ENCODE results near the gene STXBP5. TPM values are rescaled to one million over a fixed set of nuclear protein-coding genes. Genes with fewer than 3 reads are reported as not detected.

Gene STXBP5
- total RNA-seq, 1 donor from 2014 or later: 26.9 TPM

- H3K9me3 Mint-ChIP-seq (ENCODE audit: unreplicated experiment): no peaks in the 10 kb centered on the region
- no peak for DNase-seq (ENCODE audit: low spot score)
- H3K4me1 Mint-ChIP-seq (ENCODE audit: unreplicated experiment): peaks cover 26% of the 10 kb centered on the region
- no peak for TF ChIP-seq CTCF (IDR thresholded peaks at IDR 0.05; ENCODE audit: unreplicated experiment)
- H3K27ac Mint-ChIP-seq (ENCODE audit: unreplicated experiment): no peak overlapping the region
- H3K27me3 Mint-ChIP-seq (ENCODE audit: unreplicated experiment): peaks cover 11% of the 10 kb centered on the region
- H3K36me3 Mint-ChIP-seq (ENCODE audit: low read depth, unreplicated experiment): peaks cover 8% of the 10 kb centered on the region
- H3K4me3 Mint-ChIP-seq (ENCODE audit: unreplicated experiment): no peak overlapping the region
Measured at GRCh38 chr6:147207837-147208754, 3.9 kb downstream of the STXBP5 start.

DNA sequence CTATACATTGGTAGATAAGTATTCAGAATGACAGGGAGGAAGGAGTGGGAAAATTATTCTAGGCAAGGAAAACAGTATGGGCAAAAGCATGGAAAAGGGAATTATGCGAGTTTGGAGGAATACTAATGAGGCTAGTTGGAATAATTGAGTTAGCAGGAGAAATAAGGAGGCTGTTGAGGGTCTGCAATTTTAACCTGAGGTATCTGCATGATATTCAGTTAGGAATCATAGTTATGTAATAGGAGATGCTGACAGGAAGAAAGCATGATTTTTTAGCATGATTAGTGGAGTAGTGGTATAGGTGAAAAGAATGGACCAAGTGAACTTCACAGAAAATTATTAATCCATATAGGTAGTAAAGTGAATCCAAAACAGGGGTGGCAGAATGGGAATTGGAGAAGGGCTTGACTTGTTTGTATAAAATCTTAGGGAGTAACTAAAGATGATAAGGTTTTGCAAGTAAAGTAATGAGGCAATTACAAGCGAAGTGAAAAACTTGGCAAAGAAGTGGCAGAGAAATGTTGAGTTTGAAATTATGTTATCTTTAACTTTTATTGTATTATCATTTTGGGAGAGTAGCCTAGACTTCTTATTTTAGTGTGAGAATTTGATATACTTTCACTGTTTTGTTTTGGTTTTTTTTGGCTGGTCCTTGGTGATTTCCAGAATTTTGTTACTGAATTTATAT, 5.7 kb downstream of the STXBP5 start:
- no peaks in the 10 kb centered on the region for H3K9me3 Mint-ChIP-seq (ENCODE audit: unreplicated experiment)
- H3K4me1 Mint-ChIP-seq (ENCODE audit: unreplicated experiment): peaks cover 20% of the 10 kb centered on the region
- no peak for DNase-seq (ENCODE audit: low spot score)

GRCh38 chr6:147211349-147211748, 7.1 kb downstream of the STXBP5 start:
- H3K9me3 Mint-ChIP-seq (ENCODE audit: unreplicated experiment): no peaks in the 10 kb centered on the region
- H3K36me3 Mint-ChIP-seq (ENCODE audit: low read depth, unreplicated experiment): no peaks in the 10 kb centered on the region
- H3K27me3 Mint-ChIP-seq (ENCODE audit: unreplicated experiment): peaks cover 3% of the 10 kb centered on the region
- H3K4me1 Mint-ChIP-seq (ENCODE audit: unreplicated experiment): peaks cover 18% of the 10 kb centered on the region
- no peak overlapping the region for H3K4me3 Mint-ChIP-seq (ENCODE audit: unreplicated experiment)
- no peak for DNase-seq (ENCODE audit: low spot score)
- no peak for TF ChIP-seq CTCF (IDR thresholded peaks at IDR 0.05; ENCODE audit: unreplicated experiment)
- H3K27ac Mint-ChIP-seq (ENCODE audit: unreplicated experiment): no peak overlapping the region

More for the DNA sequence above, 5.7 kb downstream of the STXBP5 start:
- no peak for TF ChIP-seq CTCF (IDR thresholded peaks at IDR 0.05; ENCODE audit: unreplicated experiment)
- Mint-ChIP-seq H3K4me3 (ENCODE audit: unreplicated experiment) (no peak overlapping the region), H3K27me3 (ENCODE audit: unreplicated experiment) (peaks cover 3% of the 10 kb centered on the region), H3K36me3 (ENCODE audit: low read depth, unreplicated experiment) (peaks cover under 1% of the 10 kb centered on the region), H3K27ac (ENCODE audit: unreplicated experiment) (no peak overlapping the region)

GRCh38 chr6:147211831-147212230, 7.6 kb downstream of the STXBP5 start:
- no peak for TF ChIP-seq CTCF (IDR thresholded peaks at IDR 0.05; ENCODE audit: unreplicated experiment)
- H3K4me3 Mint-ChIP-seq (ENCODE audit: unreplicated experiment): no peak overlapping the region
- no peaks in the 10 kb centered on the region for H3K9me3 Mint-ChIP-seq (ENCODE audit: unreplicated experiment)
- H3K4me1 Mint-ChIP-seq (ENCODE audit: unreplicated experiment): peaks cover 18% of the 10 kb centered on the region
- no peaks in the 10 kb centered on the region for H3K36me3 Mint-ChIP-seq (ENCODE audit: low read depth, unreplicated experiment)
- no peak overlapping the region for H3K27ac Mint-ChIP-seq (ENCODE audit: unreplicated experiment)
- H3K27me3 Mint-ChIP-seq (ENCODE audit: unreplicated experiment): peaks cover 3% of the 10 kb centered on the region
- no peak for DNase-seq (ENCODE audit: low spot score)

- Mint-ChIP-seq H3K36me3 (ENCODE audit: low read depth, unreplicated experiment) (no peaks in the 10 kb centered on the region), H3K9me3 (ENCODE audit: unreplicated experiment) (no peaks in the 10 kb centered on the region), H3K27ac (ENCODE audit: unreplicated experiment) (no peak overlapping the region), H3K4me3 (ENCODE audit: unreplicated experiment) (no peak overlapping the region), H3K27me3 (ENCODE audit: unreplicated experiment) (peaks cover 3% of the 10 kb centered on the region), H3K4me1 (ENCODE audit: unreplicated experiment) (peaks cover 13% of the 10 kb centered on the region)
- TF ChIP-seq CTCF (IDR thresholded peaks at IDR 0.05; ENCODE audit: unreplicated experiment): no peak
- no peak for DNase-seq (ENCODE audit: low spot score)
Measured at GRCh38 chr6:147212622-147213021, 8.4 kb downstream of the STXBP5 start.
